ENCODE results near the gene SLC35F1.

- TF ChIP-seq CTCF (conservative IDR thresholded peaks at IDR 0.05) (no peak), ZFX (IDR thresholded peaks at IDR 0.05) (no peak)
Measured at GRCh38 chr6:118123503-118124037, 216.5 kb downstream of the SLC35F1 start.
